SK-N-SH (cell line): ENCODE data around the gene ASAP2. TPM values are rescaled to one million over a fixed set of nuclear protein-coding genes. Genes with fewer than 3 reads are reported as not detected.

Source experiments
- CTCF ChIA-PET: fragments of 300-600, 350-600 bp; formaldehyde crosslinking; extraction: SDS; loops from one replicate; lab custom pipeline; 2021; lab: Yijun Ruan, JAX
- POLR2A ChIA-PET: fragments of 350-600 bp; sonication (Branson Sonifier 250); formaldehyde crosslinking; extraction: SDS; loops from one replicate; lab custom pipeline; 2020; ENCODE audit warnings: antibody characterized with exemption, inconsistent platforms; lab: Yijun Ruan, JAX
- DNase-seq: peaks from one replicate; pipeline ENCODE4 v3.0.0; 2012
- H2AFZ ChIP-seq: fragments of 200-600 bp; sonication (generic); 2 replicates; pipeline ENCODE4 v1.8.1; 2016; ENCODE audit warnings: antibody characterized with exemption, mild to moderate bottlenecking, low read depth
- H3F3A ChIP-seq: fragments of 200-600 bp; sonication (generic); replicated peaks from 2 replicates; pipeline ENCODE3; 2016; ENCODE audit warnings: antibody characterized with exemption, mild to moderate bottlenecking; ENCODE audit not compliant: insufficient read depth
- H3K27ac ChIP-seq, 2 experiments: fragments of 200-500 bp in 1 of 2; fragments of 200-600 bp in 1 of 2; sonication (Bioruptor generic) in 1 of 2; sonication (generic), shearing (Covaris generic) in 1 of 2; 2 replicates each; pipeline versions ENCODE4 v1.5.1 to v1.6.1; 2014 to 2016; ENCODE audit warnings: low read depth in 2 of 2, inconsistent platforms in 1 of 2, low read length in 1 of 2, mild to moderate bottlenecking in 1 of 2, mixed read lengths in 1 of 2
- H3K27me3 ChIP-seq: fragments of 200-600 bp; sonication (generic), shearing (Covaris generic); 2 replicates; pipeline ENCODE4 v1.6.1; 2016; ENCODE audit warnings: mixed run types; ENCODE audit not compliant: insufficient read depth
- H3K36me3 ChIP-seq, 2 experiments: fragments of 200-500 bp in 1 of 2; fragments of 200-600 bp in 1 of 2; sonication (Bioruptor generic) in 1 of 2; sonication (generic) in 1 of 2; replicated peaks in 1 of 2; 2 replicates each; pipeline versions ENCODE3 to v1.5.1; 2014 to 2016; ENCODE audit warnings: low read length in 1 of 2, mild to moderate bottlenecking in 1 of 2; ENCODE audit not compliant: insufficient read depth in 2 of 2, control insufficient read depth in 1 of 2
- H3K4me1 ChIP-seq, 2 experiments: fragments of 200-500 bp in 1 of 2; fragments of 200-600 bp in 1 of 2; sonication (Bioruptor generic) in 1 of 2; sonication (generic), shearing (Covaris generic) in 1 of 2; 2 replicates each; pipeline versions ENCODE4 v1.5.1 to v1.6.1; 2014 to 2016; ENCODE audit warnings: low read depth in 1 of 2, low read length in 1 of 2, mixed run types in 1 of 2; ENCODE audit not compliant: insufficient read depth in 2 of 2, control insufficient read depth in 1 of 2
- H3K4me2 ChIP-seq: fragments of 200-600 bp; sonication (generic), shearing (Covaris generic); 2 replicates; pipeline ENCODE4 v1.6.1; 2017; ENCODE audit warnings: mixed run types
- H3K4me3 ChIP-seq, 2 experiments: fragments of 200-500 bp in 1 of 2; fragments of 200-600 bp in 1 of 2; sonication (Bioruptor generic) in 1 of 2; sonication (generic), shearing (Covaris generic) in 1 of 2; 2 replicates each; pipeline versions ENCODE4 v1.5.1 to v1.8.1; 2014 to 2016; ENCODE audit warnings: low read depth in 2 of 2, inconsistent platforms in 1 of 2, low read length in 1 of 2, mild to moderate bottlenecking in 1 of 2, mixed read lengths in 1 of 2, moderate library complexity in 1 of 2
- H3K79me2 ChIP-seq: fragments of 200-600 bp; sonication (generic); 2 replicates; pipeline ENCODE4 v1.8.1; 2017; ENCODE audit warnings: mild to moderate bottlenecking; ENCODE audit not compliant: insufficient read depth
- H3K9ac ChIP-seq: fragments of 200-600 bp; sonication (generic); 2 replicates; pipeline ENCODE4 v1.6.1; 2017; ENCODE audit warnings: mixed run types
- H3K9me2 ChIP-seq: fragments of 200-600 bp; sonication (generic); 2 replicates; pipeline ENCODE4 v1.6.1; 2017; ENCODE audit warnings: mixed run types
- H3K9me3 ChIP-seq: fragments of 200-600 bp; sonication (generic); 2 replicates; pipeline ENCODE4 v1.6.1; 2017; ENCODE audit warnings: mixed run types, mild to moderate bottlenecking, moderate library complexity
- H4K20me1 ChIP-seq: fragments of 200-600 bp; sonication (generic); 2 replicates; pipeline ENCODE4 v1.6.1; 2017; ENCODE audit warnings: mild to moderate bottlenecking, mixed run types; ENCODE audit not compliant: insufficient read depth
- CHD2 ChIP-seq: fragments of 150-350 bp; IDR thresholded peaks from 2 replicates; pipeline ENCODE4 v1.6.1; 2018; ENCODE audit warnings: low read length; ENCODE audit not compliant: partially characterized antibody
- ELF1 ChIP-seq: IDR thresholded peaks from 2 replicates; pipeline ENCODE4 v1.4.0; 2012
- EP300 ChIP-seq, 2 experiments: IDR thresholded peaks; 2 replicates each; pipeline versions ENCODE4 v1.4.0 to v1.6.1; 2012; ENCODE audit warnings: borderline replicate concordance in 1 of 2, low read depth in 1 of 2, low read length in 1 of 2
- EZH2phosphoT487 ChIP-seq: fragments of 200-600 bp; sonication (generic); IDR thresholded peaks from 2 replicates; pipeline ENCODE4 v1.6.1; 2017; ENCODE audit warnings: low read depth, mixed run types, mild to moderate bottlenecking, antibody characterized with exemption, moderate library complexity, borderline replicate concordance
- FOSL2 ChIP-seq: IDR thresholded peaks from 2 replicates; pipeline ENCODE4 v1.4.0; 2012; ENCODE audit warnings: low read depth, mild to moderate bottlenecking, moderate library complexity, borderline replicate concordance
- FOXJ3 ChIP-seq: sonication (generic); formaldehyde crosslinking; IDR thresholded peaks from 2 replicates; pipeline ENCODE4 v1.5.1; 2020; ENCODE audit warnings: mild to moderate bottlenecking, missing genetic modification reagents
- GABPA ChIP-seq: IDR thresholded peaks from 2 replicates; pipeline ENCODE4 v1.4.0; 2012; ENCODE audit warnings: low read depth, mild to moderate bottlenecking
- JUND ChIP-seq: IDR thresholded peaks from 2 replicates; pipeline ENCODE4 v1.4.0; 2012
- MEF2A ChIP-seq: IDR thresholded peaks from 2 replicates; pipeline ENCODE4 v1.4.0; 2012; ENCODE audit warnings: low read depth, borderline replicate concordance
- MXI1 ChIP-seq: IDR thresholded peaks from 2 replicates; pipeline ENCODE4 v1.6.1; 2012; ENCODE audit warnings: mild to moderate bottlenecking, low read depth, low read length, improper control_type of control experiment
- NRF1 ChIP-seq: IDR thresholded peaks from 2 replicates; pipeline ENCODE4 v1.6.1; 2012; ENCODE audit warnings: low read depth, mild to moderate bottlenecking, low read length
- POLR2AphosphoS5 ChIP-seq: IDR thresholded peaks from 2 replicates; pipeline ENCODE4 v1.6.1; 2012; ENCODE audit warnings: low read depth, low read length
- RAD21 ChIP-seq: IDR thresholded peaks from 2 replicates; pipeline ENCODE4 v1.6.1; 2012; ENCODE audit warnings: mild to moderate bottlenecking, low read length
- RXRA ChIP-seq: IDR thresholded peaks from 2 replicates; pipeline ENCODE4 v1.4.0; 2012; ENCODE audit warnings: low read depth, mild to moderate bottlenecking, borderline replicate concordance
- SMC3 ChIP-seq: IDR thresholded peaks from 2 replicates; pipeline ENCODE4 v1.6.1; 2012; ENCODE audit warnings: low read depth, low read length, improper control_type of control experiment
- TCF12 ChIP-seq: IDR thresholded peaks from 2 replicates; pipeline ENCODE4 v1.4.0; 2012
- WGBS: methylation state at CpG from one replicate; pipeline ENCODE4 v1.1.6; 2017; ENCODE audit warnings: low lambda C conversion rate; 5-methylcytosine and 5-hydroxymethylcytosine counted together
- polyA plus RNA-seq, 3 experiments: library from polyadenylated mRNA; depleted of rRNA; stranded (reverse); fragments of >200 nt; gene quantifications; 2 replicates each; pipeline ENCODE4 v1.2.3, GENCODE V29; 2012
- TF ChIP-seq, protein P1 (sequence below): fragments of 200-600 bp; sonication (generic); IDR thresholded peaks from 2 replicates; pipeline ENCODE4 v1.6.1; 2017; ENCODE audit warnings: antibody characterized with exemption, mild to moderate bottlenecking, moderate library complexity
- TF ChIP-seq, protein P2 (sequence below): IDR thresholded peaks from 2 replicates; pipeline ENCODE4 v1.4.0; 2012; ENCODE audit warnings: low read depth, borderline replicate concordance
- TF ChIP-seq, protein P3 (sequence below): IDR thresholded peaks from 2 replicates; pipeline ENCODE4 v1.4.0; 2012; ENCODE audit warnings: low read depth, borderline replicate concordance
- TF ChIP-seq, protein P4 (sequence below): fragments of 150-350 bp; IDR thresholded peaks from 2 replicates; pipeline ENCODE4 v1.6.1; 2017; ENCODE audit warnings: antibody characterized with exemption, low read length, low read depth, borderline replicate concordance

Gene ASAP2
- polyA plus RNA-seq, 1 of the 3 experiments (the other 2 are of a cell fraction) = 37.9 TPM

DNA sequence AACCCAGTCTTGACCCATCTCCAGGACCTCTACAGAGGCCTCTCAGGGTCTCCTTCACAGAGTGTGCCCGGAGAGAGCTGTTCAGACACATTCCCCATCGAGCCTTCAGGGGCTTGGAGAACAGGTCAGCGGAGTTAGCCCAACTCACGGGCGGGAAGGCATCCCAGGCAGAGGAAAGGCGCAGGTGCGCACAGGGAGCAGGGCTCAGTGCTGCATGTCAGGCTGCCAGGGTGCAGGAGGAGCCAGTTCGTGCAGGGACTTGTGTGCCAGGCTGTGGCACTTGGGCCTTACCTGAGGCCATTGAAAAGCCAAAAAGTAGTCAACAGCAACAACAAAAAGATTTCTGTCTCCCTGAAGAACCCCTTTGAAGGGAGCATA lies 112.7 kb downstream of the ASAP2 start:
- Histone ChIP-seq H3K9ac (no peak overlapping the region), H3K9me3 (no peaks in the 10 kb centered on the region), H4K20me1 (no peaks in the 10 kb centered on the region; the same call in 1 of the 2 replicates), H3K9me2 (no peaks in the 10 kb centered on the region), H3K36me3 (peaks cover 50 to 57% of the 10 kb centered on the region in 2 experiments), H2AFZ (no peak overlapping the region), H3K79me2 (peaks cover 87% of the 10 kb centered on the region), H3K27me3 (no peaks in the 10 kb centered on the region), H3K27ac (no peak overlapping the region), H3K4me2 (no peak overlapping the region), H3F3A (no peaks in the 10 kb centered on the region), H3K4me3 (no peak overlapping the region), H3K4me1 (no peaks in the 10 kb centered on the region; a peak in 1 of 4 replicates)
- DNase-seq = no peak
- POLR2A ChIA-PET = no interaction called here
- no peak for TF ChIP-seq EP300 (IDR thresholded peaks at IDR 0.05; ENCODE audit: borderline replicate concordance in 1 of 2, low read depth in 1 of 2, low read length in 1 of 2)
- TF ChIP-seq, protein P1, sequence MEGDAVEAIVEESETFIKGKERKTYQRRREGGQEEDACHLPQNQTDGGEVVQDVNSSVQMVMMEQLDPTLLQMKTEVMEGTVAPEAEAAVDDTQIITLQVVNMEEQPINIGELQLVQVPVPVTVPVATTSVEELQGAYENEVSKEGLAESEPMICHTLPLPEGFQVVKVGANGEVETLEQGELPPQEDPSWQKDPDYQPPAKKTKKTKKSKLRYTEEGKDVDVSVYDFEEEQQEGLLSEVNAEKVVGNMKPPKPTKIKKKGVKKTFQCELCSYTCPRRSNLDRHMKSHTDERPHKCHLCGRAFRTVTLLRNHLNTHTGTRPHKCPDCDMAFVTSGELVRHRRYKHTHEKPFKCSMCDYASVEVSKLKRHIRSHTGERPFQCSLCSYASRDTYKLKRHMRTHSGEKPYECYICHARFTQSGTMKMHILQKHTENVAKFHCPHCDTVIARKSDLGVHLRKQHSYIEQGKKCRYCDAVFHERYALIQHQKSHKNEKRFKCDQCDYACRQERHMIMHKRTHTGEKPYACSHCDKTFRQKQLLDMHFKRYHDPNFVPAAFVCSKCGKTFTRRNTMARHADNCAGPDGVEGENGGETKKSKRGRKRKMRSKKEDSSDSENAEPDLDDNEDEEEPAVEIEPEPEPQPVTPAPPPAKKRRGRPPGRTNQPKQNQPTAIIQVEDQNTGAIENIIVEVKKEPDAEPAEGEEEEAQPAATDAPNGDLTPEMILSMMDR = no peak
- TF ChIP-seq RAD21 = no peak
- TF ChIP-seq, protein P2, sequence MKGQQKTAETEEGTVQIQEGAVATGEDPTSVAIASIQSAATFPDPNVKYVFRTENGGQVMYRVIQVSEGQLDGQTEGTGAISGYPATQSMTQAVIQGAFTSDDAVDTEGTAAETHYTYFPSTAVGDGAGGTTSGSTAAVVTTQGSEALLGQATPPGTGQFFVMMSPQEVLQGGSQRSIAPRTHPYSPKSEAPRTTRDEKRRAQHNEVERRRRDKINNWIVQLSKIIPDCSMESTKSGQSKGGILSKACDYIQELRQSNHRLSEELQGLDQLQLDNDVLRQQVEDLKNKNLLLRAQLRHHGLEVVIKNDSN = no peak
- CTCF ChIA-PET = no interaction called here
- WGBS = 98% methylated on average over 5 of the region's 8 CpGs

DNA sequence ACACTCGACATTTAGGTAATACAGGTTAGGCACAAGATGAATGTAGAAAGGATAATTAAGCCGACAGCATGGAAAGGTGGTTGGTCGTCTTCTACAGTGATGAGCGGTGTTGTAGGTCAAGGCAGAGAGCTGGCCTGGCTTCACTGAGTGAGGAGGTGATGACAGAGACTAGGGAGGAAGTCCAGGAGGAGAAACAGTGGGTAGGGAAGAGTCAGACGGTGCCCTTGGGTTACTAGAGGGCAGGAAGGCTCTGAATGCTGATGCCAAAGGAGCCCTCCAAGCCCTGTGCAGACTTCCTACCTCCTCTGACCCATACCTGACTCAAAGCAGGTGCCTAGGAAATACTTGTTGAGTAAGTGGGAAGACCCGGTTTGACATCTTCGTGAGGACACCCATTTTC lies 116.0 kb downstream of the ASAP2 start:
- H3K4me2 ChIP-seq = no peak overlapping the region
- no peak for DNase-seq
- no peak overlapping the region for H2AFZ ChIP-seq
- H3K27me3 ChIP-seq = no peaks in the 10 kb centered on the region
- peaks cover 69% of the 10 kb centered on the region for H3K79me2 ChIP-seq
- CTCF ChIA-PET = no interaction called here
- H3K4me3 ChIP-seq = no peak overlapping the region
- H3K27ac ChIP-seq = no peak overlapping the region
- H3K9ac ChIP-seq = no peak overlapping the region
- peaks cover 7 to 11% of the 10 kb centered on the region in 2 experiments for H3K4me1 ChIP-seq
- H4K20me1 ChIP-seq = no peaks in the 10 kb centered on the region; the same call in 1 of the 2 replicates
- no peaks in the 10 kb centered on the region for H3K9me2 ChIP-seq
- WGBS = 90% methylated on average over 7 of the region's 7 CpGs
- H3K36me3 ChIP-seq = peaks cover 72 to 82% of the 10 kb centered on the region in 2 experiments
- no peak for TF ChIP-seq RXRA
- TF ChIP-seq, protein P3, sequence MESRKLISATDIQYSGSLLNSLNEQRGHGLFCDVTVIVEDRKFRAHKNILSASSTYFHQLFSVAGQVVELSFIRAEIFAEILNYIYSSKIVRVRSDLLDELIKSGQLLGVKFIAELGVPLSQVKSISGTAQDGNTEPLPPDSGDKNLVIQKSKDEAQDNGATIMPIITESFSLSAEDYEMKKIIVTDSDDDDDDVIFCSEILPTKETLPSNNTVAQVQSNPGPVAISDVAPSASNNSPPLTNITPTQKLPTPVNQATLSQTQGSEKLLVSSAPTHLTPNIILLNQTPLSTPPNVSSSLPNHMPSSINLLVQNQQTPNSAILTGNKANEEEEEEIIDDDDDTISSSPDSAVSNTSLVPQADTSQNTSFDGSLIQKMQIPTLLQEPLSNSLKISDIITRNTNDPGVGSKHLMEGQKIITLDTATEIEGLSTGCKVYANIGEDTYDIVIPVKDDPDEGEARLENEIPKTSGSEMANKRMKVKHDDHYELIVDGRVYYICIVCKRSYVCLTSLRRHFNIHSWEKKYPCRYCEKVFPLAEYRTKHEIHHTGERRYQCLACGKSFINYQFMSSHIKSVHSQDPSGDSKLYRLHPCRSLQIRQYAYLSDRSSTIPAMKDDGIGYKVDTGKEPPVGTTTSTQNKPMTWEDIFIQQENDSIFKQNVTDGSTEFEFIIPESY = no peak
- TF ChIP-seq, protein P2 = no peak
- TF ChIP-seq GABPA = no peak
- no peak for TF ChIP-seq EZH2phosphoT487
- TF ChIP-seq JUND = no peak
- TF ChIP-seq FOSL2 = no peak
- no peak for TF ChIP-seq TCF12
- no peak for TF ChIP-seq CHD2
- TF ChIP-seq SMC3 = no peak
- no peak for TF ChIP-seq POLR2AphosphoS5
- TF ChIP-seq FOXJ3 (CRISPR knock-in tag) = no peak
- no peak for TF ChIP-seq NRF1
- no peak for TF ChIP-seq MXI1
- TF ChIP-seq MEF2A = no peak
- TF ChIP-seq, protein P4, sequence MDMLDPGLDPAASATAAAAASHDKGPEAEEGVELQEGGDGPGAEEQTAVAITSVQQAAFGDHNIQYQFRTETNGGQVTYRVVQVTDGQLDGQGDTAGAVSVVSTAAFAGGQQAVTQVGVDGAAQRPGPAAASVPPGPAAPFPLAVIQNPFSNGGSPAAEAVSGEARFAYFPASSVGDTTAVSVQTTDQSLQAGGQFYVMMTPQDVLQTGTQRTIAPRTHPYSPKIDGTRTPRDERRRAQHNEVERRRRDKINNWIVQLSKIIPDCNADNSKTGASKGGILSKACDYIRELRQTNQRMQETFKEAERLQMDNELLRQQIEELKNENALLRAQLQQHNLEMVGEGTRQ = no peak
- TF ChIP-seq, protein P1 = no peak
- TF ChIP-seq ELF1 = no peak
- TF ChIP-seq, all 33 proteins: peak for 0
- no peaks in the 10 kb centered on the region for H3K9me3 ChIP-seq
- peaks cover 4% of the 10 kb centered on the region for H3F3A ChIP-seq
- POLR2A ChIA-PET = no interaction called here
